K562 (cell line): ENCODE data around the gene BORCS8. TPM values are rescaled to one million over a fixed set of nuclear protein-coding genes. Genes with fewer than 3 reads are reported as not detected.
A peak's percentile ranks its signal among the peaks of the same experiment; 100 is the strongest.

Source experiments
- ARID2 ChIP-seq: fragments of 450-650 bp; IDR thresholded peaks from 2 replicates; pipeline ENCODE4 v1.6.1; 2017; ENCODE audit warnings: antibody characterized with exemption, mild to moderate bottlenecking
- BCL6 ChIP-seq: fragments of 250-450 bp; sonication (Bioruptor Pico); IDR thresholded peaks from 2 replicates; pipeline ENCODE4 v1.4.0; 2020
- CCAR2 ChIP-seq: fragments of 200-400 bp; formaldehyde crosslinking; IDR thresholded peaks from 2 replicates; pipeline ENCODE4 v1.6.1; 2017; ENCODE audit warnings: mild to moderate bottlenecking, low read depth, low read length
- COPS2 ChIP-seq: fragments of 450-650 bp; conservative IDR thresholded peaks from 2 replicates; pipeline ENCODE4 v1.6.1; 2016; ENCODE audit warnings: mild to moderate bottlenecking, moderate library complexity
- ESRRB ChIP-seq: fragments of 250-450 bp; sonication (Bioruptor Pico); IDR thresholded peaks from 2 replicates; pipeline ENCODE4 v1.5.0; 2020; ENCODE audit warnings: mild to moderate bottlenecking, moderate library complexity, borderline replicate concordance
- FOXA3 ChIP-seq, 2 experiments: fragments of 450-650 bp in 1 of 2; sonication (generic) in 1 of 2; formaldehyde crosslinking; IDR thresholded peaks in 1 of 2; conservative IDR thresholded peaks in 1 of 2; 2 replicates each; pipeline versions ENCODE4 v1.4.0 to v1.8.0; 2020 to 2022; ENCODE audit warnings: mild to moderate bottlenecking in 2 of 2, missing genetic modification reagents in 1 of 2
- HDAC1 ChIP-seq, 2 experiments: fragments of 450-650 bp; IDR thresholded peaks; 2 replicates each; pipeline ENCODE4 v1.6.1; 2016 to 2017; ENCODE audit warnings: inconsistent platforms in 1 of 2, mild to moderate bottlenecking in 1 of 2, moderate library complexity in 1 of 2
- HDGF ChIP-seq: fragments of 450-650 bp; IDR thresholded peaks from 2 replicates; pipeline ENCODE4 v1.6.1; 2016
- HNRNPH1 ChIP-seq: fragments of 200-400 bp; formaldehyde crosslinking; optimal IDR thresholded peaks from 2 replicates; pipeline ENCODE3; 2017; ENCODE audit warnings: low read depth, mild to moderate bottlenecking, low read length, moderate library complexity
- JUN ChIP-seq, 2 experiments: sonication (generic) in 1 of 2; formaldehyde crosslinking in 1 of 2; IDR thresholded peaks; 2 replicates each; pipeline versions ENCODE4 v1.6.1 to v1.8.0; 2012 to 2022; ENCODE audit warnings: borderline replicate concordance in 2 of 2, mild to moderate bottlenecking in 2 of 2, improper control_type of control experiment in 1 of 2, low read depth in 1 of 2, low read length in 1 of 2, missing genetic modification reagents in 1 of 2
- KLF1 ChIP-seq: fragments of 450-650 bp; IDR thresholded peaks from 2 replicates; pipeline ENCODE4 v1.6.1; 2016; ENCODE audit warnings: missing genetic modification characterization, missing compliant biosample characterization
- NFATC3 ChIP-seq: fragments of 450-650 bp; IDR thresholded peaks from 2 replicates; pipeline ENCODE4 v1.6.1; 2017; ENCODE audit warnings: mild to moderate bottlenecking
- PHF20 ChIP-seq: fragments of 450-650 bp; IDR thresholded peaks from 2 replicates; pipeline ENCODE4 v1.6.1; 2018; ENCODE audit not compliant: partially characterized antibody
- RBM22 ChIP-seq: fragments of 200-400 bp; formaldehyde crosslinking; IDR thresholded peaks from 2 replicates; pipeline ENCODE4 v1.6.1; 2018; ENCODE audit warnings: low read length, low read depth; ENCODE audit not compliant: poor library complexity, severe bottlenecking
- RUNX1 ChIP-seq: sonication (generic); IDR thresholded peaks from 2 replicates; pipeline ENCODE4 v1.6.1; 2016; ENCODE audit warnings: antibody characterized with exemption, low read depth
- SAP30 ChIP-seq: fragments of 200-600 bp; sonication (generic); IDR thresholded peaks from 2 replicates; pipeline ENCODE4 v1.6.1; 2012; ENCODE audit warnings: borderline replicate concordance, low read depth, mild to moderate bottlenecking, moderate library complexity, low read length, control low read depth, inconsistent platforms; ENCODE audit not compliant: insufficient read depth, poor library complexity, severe bottlenecking
- SMARCA4 ChIP-seq: fragments of 450-650 bp; IDR thresholded peaks from 2 replicates; pipeline ENCODE4 v1.6.1; 2016
- TEAD4 ChIP-seq, 2 experiments: sonication (generic) in 1 of 2; formaldehyde crosslinking in 1 of 2; IDR thresholded peaks; 2 replicates each; pipeline versions ENCODE4 v1.6.1 to v1.8.0; 2012 to 2022; ENCODE audit warnings: borderline replicate concordance in 1 of 2, inconsistent platforms in 1 of 2, low read length in 1 of 2, mild to moderate bottlenecking in 1 of 2, missing genetic modification reagents in 1 of 2
- U2AF2 ChIP-seq: fragments of 200-400 bp; formaldehyde crosslinking; optimal IDR thresholded peaks from 2 replicates; pipeline ENCODE3; 2017; ENCODE audit warnings: low read depth, mild to moderate bottlenecking, low read length
- ZBTB8A ChIP-seq: fragments of 450-650 bp; IDR thresholded peaks from 2 replicates; pipeline ENCODE4 v1.6.1; 2018; ENCODE audit warnings: mild to moderate bottlenecking, moderate library complexity; ENCODE audit not compliant: partially characterized antibody
- ZNF165 ChIP-seq: fragments of 250-450 bp; sonication (Bioruptor Pico); IDR thresholded peaks from 2 replicates; pipeline ENCODE4 v1.4.0; 2020; ENCODE audit warnings: borderline replicate concordance
- ZNF3 ChIP-seq: fragments of 250-450 bp; sonication (Bioruptor Pico); IDR thresholded peaks from 2 replicates; pipeline ENCODE4 v1.5.0; 2021; ENCODE audit warnings: mild to moderate bottlenecking, moderate library complexity
- ZNF347 ChIP-seq: fragments of 450-650 bp; formaldehyde crosslinking; IDR thresholded peaks from 2 replicates; pipeline ENCODE4 v1.4.0; 2020; ENCODE audit warnings: low read depth, mild to moderate bottlenecking, moderate library complexity
- ZNF583 ChIP-seq: fragments of 250-450 bp; sonication (Bioruptor Pico); IDR thresholded peaks from 2 replicates; pipeline ENCODE4 v1.4.0; 2020
- ZNF589 ChIP-seq: fragments of 200-800 bp; sonication (Bioruptor generic); IDR thresholded peaks from 2 replicates; pipeline ENCODE4 v1.6.1; 2016; ENCODE audit warnings: low read depth, missing genetic modification characterization, missing compliant biosample characterization
- polyA plus RNA-seq, 8 experiments: library from polyadenylated mRNA; depleted of rRNA in 4 of 8; stranded (reverse) in 5 of 8; unstranded in 3 of 8; fragments of >200 nt; fragmentation: Nextera tagmentation in 2 of 8; fragmentation: Illumina TruSeq in 1 of 8; extraction: Ambion mirVana in 2 of 8; extraction: Trizol in 1 of 8; gene quantifications; 2 replicates each; pipeline versions ENCODE4 v1.2.1 to v1.2.3, GENCODE V29; 2011 to 2014; ENCODE audit warnings: inconsistent platforms in 1 of 8, missing spikeins in 1 of 8
- total RNA-seq, 7 experiments: library from RNA; depleted of rRNA in 6 of 7; stranded (reverse); fragments of >200 nt in 6 of 7; fragmentation: Illumina TruSeq in 2 of 7; extraction: Trizol in 2 of 7; gene quantifications; 2 replicates each; pipeline versions ENCODE4 v1.2.1 to v1.2.3, GENCODE V29; 2011 to 2021; ENCODE audit warnings: low replicate concordance in 1 of 7
- TF ChIP-seq, protein P1 (sequence below): fragments of 450-650 bp; IDR thresholded peaks from 2 replicates; pipeline ENCODE4 v1.7.1; 2018; ENCODE audit warnings: mild to moderate bottlenecking, low read depth; ENCODE audit not compliant: partially characterized antibody

Gene BORCS8
- total and polyA plus RNA-seq, 9 of the 15 experiments (the other 6 are each of a cell fraction or from before 2014, with no cell fraction given), result 4.6 to 33.6 (median 16.3) TPM

DNA sequence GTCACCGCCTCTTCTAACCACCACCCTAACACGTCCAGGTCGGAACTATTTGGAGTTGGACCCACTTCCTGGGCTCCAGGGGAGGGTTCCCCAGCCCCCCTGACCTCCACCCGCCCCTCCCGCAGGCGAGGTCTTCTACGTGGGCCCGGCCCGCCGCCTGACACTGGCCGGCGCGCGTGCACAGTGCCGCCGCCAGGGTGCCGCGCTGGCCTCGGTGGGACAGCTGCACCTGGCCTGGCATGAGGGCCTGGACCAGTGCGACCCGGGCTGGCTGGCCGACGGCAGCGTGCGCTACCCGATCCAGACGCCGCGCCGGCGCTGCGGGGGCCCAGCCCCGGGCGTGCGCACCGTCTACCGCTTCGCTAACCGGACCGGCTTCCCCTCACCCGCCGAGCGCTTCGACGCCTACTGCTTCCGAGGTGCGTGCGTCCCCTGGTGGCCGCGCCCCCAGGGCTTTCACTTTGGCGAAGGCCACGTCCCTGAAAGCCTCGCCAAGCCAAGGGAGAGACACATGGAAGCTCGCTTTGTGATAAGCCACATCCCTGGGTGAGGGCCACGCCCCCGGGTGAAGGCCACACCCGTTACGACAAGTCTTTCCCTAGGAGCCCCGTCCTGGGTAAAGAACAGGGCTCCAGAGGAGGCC, 33.0 kb upstream of the BORCS8 start (continued):
- TF ChIP-seq NFATC3 (no peak), ZNF3 (no peak), RBM22 (no peak), ZNF589 (CRISPR knock-in tag) (no peak; the same call in 1 of the 2 replicates), U2AF2 (no peak), ESRRB (no peak), PHF20 (peak; percentile 54), TEAD4 (IDR thresholded peaks at IDR 0.05; ENCODE audit: low read length) (no peak), TEAD4 (CRISPR knock-in tag; IDR thresholded peaks at IDR 0.05; ENCODE audit: borderline replicate concordance) (peak; percentile 99), RUNX1 (peak; percentile 55; the same call in 1 of the 2 replicates), SMARCA4 (no peak), BCL6 (CRISPR knock-in tag) (no peak), KLF1 (peak; percentile 61; the same call in 1 of the 2 replicates), HDAC1 (IDR thresholded peaks at IDR 0.05) (peak in 1 of 2 experiments; percentile 61; a peak in 1 of 4 replicates), COPS2 (no peak), SAP30 (peak; percentile 35), JUN (IDR thresholded peaks at IDR 0.05; ENCODE audit: borderline replicate concordance, low read depth, low read length) (peak; percentile 62; the same call in 1 of the 2 replicates), JUN (CRISPR knock-in tag; IDR thresholded peaks at IDR 0.05; ENCODE audit: borderline replicate concordance) (peak; percentile 98), ARID2 (no peak), HDGF (no peak), ZNF583 (CRISPR knock-in tag) (peak; percentile 59; the same call in 1 of the 2 replicates), ZBTB8A (no peak), ZNF165 (CRISPR knock-in tag) (no peak), HNRNPH1 (no peak), ZNF347 (no peak), CCAR2 (no peak), FOXA3 (CRISPR knock-in tag; conservative IDR thresholded peaks at IDR 0.05 in 1 of 2, IDR thresholded peaks at IDR 0.05 in 1 of 2) (peak in 1 of 2 experiments; percentile 87; a peak in 2 of 4 replicates)
- TF ChIP-seq, protein P1, sequence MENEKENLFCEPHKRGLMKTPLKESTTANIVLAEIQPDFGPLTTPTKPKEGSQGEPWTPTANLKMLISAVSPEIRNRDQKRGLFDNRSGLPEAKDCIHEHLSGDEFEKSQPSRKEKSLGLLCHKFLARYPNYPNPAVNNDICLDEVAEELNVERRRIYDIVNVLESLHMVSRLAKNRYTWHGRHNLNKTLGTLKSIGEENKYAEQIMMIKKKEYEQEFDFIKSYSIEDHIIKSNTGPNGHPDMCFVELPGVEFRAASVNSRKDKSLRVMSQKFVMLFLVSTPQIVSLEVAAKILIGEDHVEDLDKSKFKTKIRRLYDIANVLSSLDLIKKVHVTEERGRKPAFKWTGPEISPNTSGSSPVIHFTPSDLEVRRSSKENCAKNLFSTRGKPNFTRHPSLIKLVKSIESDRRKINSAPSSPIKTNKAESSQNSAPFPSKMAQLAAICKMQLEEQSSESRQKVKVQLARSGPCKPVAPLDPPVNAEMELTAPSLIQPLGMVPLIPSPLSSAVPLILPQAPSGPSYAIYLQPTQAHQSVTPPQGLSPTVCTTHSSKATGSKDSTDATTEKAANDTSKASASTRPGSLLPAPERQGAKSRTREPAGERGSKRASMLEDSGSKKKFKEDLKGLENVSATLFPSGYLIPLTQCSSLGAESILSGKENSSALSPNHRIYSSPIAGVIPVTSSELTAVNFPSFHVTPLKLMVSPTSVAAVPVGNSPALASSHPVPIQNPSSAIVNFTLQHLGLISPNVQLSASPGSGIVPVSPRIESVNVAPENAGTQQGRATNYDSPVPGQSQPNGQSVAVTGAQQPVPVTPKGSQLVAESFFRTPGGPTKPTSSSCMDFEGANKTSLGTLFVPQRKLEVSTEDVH, result no peak
